Measurements from ENCODE around the gene MCC.

DNA sequence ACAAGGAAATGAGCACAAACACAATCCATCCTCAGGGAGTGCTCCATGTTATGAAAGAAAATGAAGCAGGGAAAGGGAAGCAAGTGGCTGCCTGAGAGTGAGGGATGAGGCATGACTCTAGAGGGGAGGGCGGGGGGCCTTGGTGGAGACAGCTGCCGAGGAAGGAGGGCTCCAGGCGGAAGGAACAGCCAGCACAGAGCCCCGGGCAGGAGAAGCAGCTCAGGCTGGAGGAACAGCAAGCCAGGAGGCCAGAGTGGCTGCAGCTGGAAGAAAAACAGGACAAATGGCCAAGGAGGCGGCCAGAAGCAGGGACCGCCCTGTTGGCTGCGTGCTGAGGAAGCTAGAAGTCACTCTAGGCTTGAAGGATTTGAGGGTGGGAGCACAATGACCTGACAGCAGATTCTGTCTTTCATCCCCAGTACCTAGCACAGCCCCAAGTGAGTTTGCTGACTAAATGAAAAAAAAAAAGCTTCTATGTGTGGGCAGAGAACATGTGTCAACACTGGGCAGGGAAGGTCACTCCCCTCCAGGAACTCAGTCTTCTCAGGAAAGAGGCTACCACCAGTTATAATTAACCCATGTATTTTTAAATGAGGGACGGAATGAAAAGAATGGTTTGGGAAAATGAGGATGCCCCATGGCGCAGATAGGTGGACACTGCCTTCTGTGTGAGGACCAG is 368.9 kb downstream of the MCC start:
- no peak for TF ChIP-seq EZH2 (IDR thresholded peaks at IDR 0.05; ENCODE audit: insufficient read depth, poor library complexity, severe bottlenecking)
- no peak for TF ChIP-seq EZH2phosphoT487 (IDR thresholded peaks at IDR 0.05; ENCODE audit: insufficient read depth, low read depth)
